ENCODE results near the gene PCNX2.

The PCNX2 gene

GRCh38 chr1:233268389-233269022 is 27.0 kb downstream of the PCNX2 start:
- Histone ChIP-seq H3K36me3 (ENCODE audit: low read length) (no peaks in the 10 kb centered on the region), H4K20me1 (ENCODE audit: low read depth, low read length) (no peaks in the 10 kb centered on the region), H2AFZ (ENCODE audit: low read depth, low read length, severe bottlenecking) (no peak overlapping the region), H3K79me2 (ENCODE audit: insufficient read depth, low read length) (no peaks in the 10 kb centered on the region), H3K9ac (ENCODE audit: low read length) (no peak overlapping the region), H3K4me2 (ENCODE audit: low read depth, low read length, poor library complexity, severe bottlenecking) (no peak overlapping the region), H3K4me3 (ENCODE audit: insufficient read depth, low read length, poor library complexity, severe bottlenecking) (no peak overlapping the region), H3F3A (ENCODE audit: insufficient read depth) (no peaks in the 10 kb centered on the region), H3K27ac (ENCODE audit: low read depth, low read length) (no peak overlapping the region), H3K9me2 (replicated peaks; ENCODE audit: insufficient read depth, low read length) (no peaks in the 10 kb centered on the region), H3K9me3 (ENCODE audit: insufficient read depth, low read length) (no peaks in the 10 kb centered on the region), H3K27me3 (ENCODE audit: low read length) (no peaks in the 10 kb centered on the region)
- no peak for TF ChIP-seq EZH2phosphoT487 (conservative IDR thresholded peaks at IDR 0.05; ENCODE audit: low read length)
- TF ChIP-seq CTCF (IDR thresholded peaks at IDR 0.05; ENCODE audit: insufficient read depth, low read length, poor library complexity, severe bottlenecking): no peak

DNA sequence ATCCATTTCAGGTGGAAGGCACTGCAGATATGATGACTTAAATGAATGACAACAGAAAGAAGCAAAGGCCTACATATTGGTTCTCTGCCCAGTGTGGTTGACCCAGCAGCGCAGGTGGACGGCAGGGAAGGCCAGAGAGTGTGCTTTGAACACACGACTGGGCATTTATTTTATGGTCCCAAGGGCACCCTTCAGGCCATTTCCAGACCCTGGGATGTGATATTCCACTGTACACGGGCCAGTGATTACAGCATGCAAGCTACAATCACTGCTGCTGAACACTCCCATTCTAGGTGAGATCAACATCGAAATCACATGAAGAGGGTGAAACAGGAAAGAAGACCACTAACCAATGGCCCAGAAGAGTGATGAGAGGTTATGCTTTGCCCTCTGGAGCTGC is 33.8 kb downstream of the PCNX2 start:
- H3K36me3 ChIP-seq (ENCODE audit: low read length): no peaks in the 10 kb centered on the region; the same call in 1 of the 2 replicates
- no peak overlapping the region for H3K27ac ChIP-seq (ENCODE audit: low read depth, low read length)
- TF ChIP-seq EZH2phosphoT487 (conservative IDR thresholded peaks at IDR 0.05; ENCODE audit: low read length) (no peak), CTCF (IDR thresholded peaks at IDR 0.05; ENCODE audit: insufficient read depth, low read length, poor library complexity, severe bottlenecking) (no peak)
- H3K9me2 ChIP-seq (replicated peaks; ENCODE audit: insufficient read depth, low read length): no peaks in the 10 kb centered on the region
- H3K4me3 ChIP-seq (ENCODE audit: insufficient read depth, low read length, poor library complexity, severe bottlenecking): no peak overlapping the region
- no peaks in the 10 kb centered on the region for H3K9me3 ChIP-seq (ENCODE audit: insufficient read depth, low read length)
- H2AFZ ChIP-seq (ENCODE audit: low read depth, low read length, severe bottlenecking): no peak overlapping the region
- no peaks in the 10 kb centered on the region for H4K20me1 ChIP-seq (ENCODE audit: low read depth, low read length)
- H3K27me3 ChIP-seq (ENCODE audit: low read length): no peaks in the 10 kb centered on the region
- no peak overlapping the region for H3K9ac ChIP-seq (ENCODE audit: low read length)
- no peaks in the 10 kb centered on the region for H3K79me2 ChIP-seq (ENCODE audit: insufficient read depth, low read length)
- no peaks in the 10 kb centered on the region for H3F3A ChIP-seq (ENCODE audit: insufficient read depth)
- H3K4me2 ChIP-seq (ENCODE audit: low read depth, low read length, poor library complexity, severe bottlenecking): no peak overlapping the region

DNA sequence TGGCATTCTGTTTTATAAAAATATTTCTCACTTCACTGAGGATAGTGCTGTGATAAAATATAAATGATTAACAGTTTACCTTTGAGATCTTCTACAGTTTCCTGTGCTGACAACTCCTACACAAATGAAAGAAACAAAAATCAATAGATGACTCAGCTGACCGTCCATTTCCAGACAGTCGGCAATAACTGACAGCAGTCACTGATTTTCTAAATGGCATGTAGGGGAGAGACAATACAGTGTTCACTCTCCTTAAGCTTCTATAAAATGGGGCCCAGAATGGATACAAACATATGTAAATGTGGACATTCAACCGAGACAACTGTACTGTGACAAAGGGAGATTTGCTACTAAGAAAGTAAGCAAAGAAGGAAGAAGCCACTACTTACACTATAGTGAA is 34.3 kb downstream of the PCNX2 start:
- Histone ChIP-seq H3K27ac (ENCODE audit: low read depth, low read length) (no peak overlapping the region), H3K4me3 (ENCODE audit: insufficient read depth, low read length, poor library complexity, severe bottlenecking) (no peak overlapping the region), H2AFZ (ENCODE audit: low read depth, low read length, severe bottlenecking) (no peak overlapping the region), H3F3A (ENCODE audit: insufficient read depth) (no peaks in the 10 kb centered on the region), H3K9ac (ENCODE audit: low read length) (no peak overlapping the region), H3K9me2 (replicated peaks; ENCODE audit: insufficient read depth, low read length) (no peaks in the 10 kb centered on the region), H3K9me3 (ENCODE audit: insufficient read depth, low read length) (no peaks in the 10 kb centered on the region), H3K79me2 (ENCODE audit: insufficient read depth, low read length) (no peaks in the 10 kb centered on the region), H3K27me3 (ENCODE audit: low read length) (no peaks in the 10 kb centered on the region), H3K4me2 (ENCODE audit: low read depth, low read length, poor library complexity, severe bottlenecking) (no peak overlapping the region), H3K36me3 (ENCODE audit: low read length) (no peaks in the 10 kb centered on the region; the same call in 1 of the 2 replicates), H4K20me1 (ENCODE audit: low read depth, low read length) (no peaks in the 10 kb centered on the region)
- TF ChIP-seq EZH2phosphoT487 (conservative IDR thresholded peaks at IDR 0.05; ENCODE audit: low read length): no peak
- TF ChIP-seq CTCF (IDR thresholded peaks at IDR 0.05; ENCODE audit: insufficient read depth, low read length, poor library complexity, severe bottlenecking): no peak
